HepG2 (cell line): ENCODE data around the gene ZNF683. TPM values are rescaled to one million over a fixed set of nuclear protein-coding genes. Genes with fewer than 3 reads are reported as not detected.

ENCODE experiments used
- ATAC-seq: fragments of 200-7000 bp; cut with Tn5 transposase; 3 replicates; pipeline ENCODE4 v1.9.1; 2020; ENCODE audit warnings: mild to moderate bottlenecking, moderate library complexity
- BruUV-seq: library from RNA; stranded (reverse); fragments of 400-500 nt; replicated peaks from 2 replicates; lab custom pipeline; 2021; lab: Mats Ljungman, UMichigan
- CTCF ChIA-PET: fragments of 300-600 bp; formaldehyde crosslinking; extraction: SDS; loops from one replicate; lab custom pipeline; 2021; ENCODE audit warnings: low total read pairs, inconsistent platforms, low intra/inter-chr PET ratio; lab: Yijun Ruan, JAX
- POLR2A ChIA-PET: fragments of 350-600 bp; sonication (Branson Sonifier 250); formaldehyde crosslinking; loops from one replicate; lab custom pipeline; 2020; ENCODE audit warnings: antibody characterized with exemption, inconsistent platforms; lab: Yijun Ruan, JAX
- DNase-seq: peaks from one replicate; pipeline ENCODE4 v3.0.0-alpha.2; 2015; ENCODE audit warnings: low spot score
- FAIRE-seq: peaks from 3 replicates; lab custom pipeline; 2011; peaks lifted over from hg19 to GRCh38; lab: Jason Lieb, UNC
- H2AFZ ChIP-seq: one replicate; pipeline ENCODE4 v1.6.1; 2011; ENCODE audit warnings: low read length, inconsistent platforms
- H3K27ac ChIP-seq: fragments of 300-600 bp; 3 replicates; pipeline ENCODE4 v1.8.0; 2011; ENCODE audit warnings: mixed run types, mild to moderate bottlenecking, mixed read lengths, low read length, inconsistent platforms; ENCODE audit not compliant: insufficient read depth; ENCODE audit errors: extremely low read length
- H3K27me3 ChIP-seq, 2 experiments: fragments of 200-600 bp in 1 of 2; 2 replicates in 1 of 2; 3 replicates in 1 of 2; pipeline versions ENCODE4 v1.6.0 to v1.8.0; 2011; ENCODE audit warnings: low read length in 2 of 2, mild to moderate bottlenecking in 2 of 2, moderate library complexity in 2 of 2, inconsistent platforms in 1 of 2; ENCODE audit not compliant: insufficient read depth in 2 of 2, control insufficient read depth in 1 of 2
- H3K36me3 ChIP-seq, 2 experiments: fragments of 200-600 bp in 1 of 2; replicated peaks in 1 of 2; 2 replicates in 1 of 2; 3 replicates in 1 of 2; pipeline versions ENCODE4 v1.5.1 to v1.8.0; 2011; ENCODE audit warnings: low read length in 2 of 2, inconsistent platforms in 1 of 2; ENCODE audit not compliant: insufficient read depth in 2 of 2, control insufficient read depth in 1 of 2
- H3K4me1 ChIP-seq: 2 replicates; pipeline ENCODE4 v1.5.1; 2012; ENCODE audit warnings: low read length, inconsistent platforms; ENCODE audit not compliant: insufficient read depth
- H3K4me2 ChIP-seq: 2 replicates; pipeline ENCODE4 v1.6.0; 2011; ENCODE audit warnings: low read depth, low read length, inconsistent platforms
- H3K4me3 ChIP-seq, 3 experiments: fragments of 200-600 bp in 1 of 3; sonication (generic), shearing (Covaris generic) in 1 of 3; replicated peaks in 1 of 3; 2 replicates each; pipeline ENCODE4 v1.5.1; 2011 to 2016; ENCODE audit warnings: low read length in 3 of 3, inconsistent platforms in 2 of 3, low read depth in 2 of 3, mild to moderate bottlenecking in 2 of 3, control low read depth in 1 of 3, mixed read lengths in 1 of 3; ENCODE audit not compliant: insufficient read depth in 1 of 3
- H3K79me2 ChIP-seq: one replicate; pipeline ENCODE4 v1.6.1; 2011; ENCODE audit warnings: low read length, inconsistent platforms; ENCODE audit not compliant: insufficient read depth
- H3K9ac ChIP-seq: 2 replicates; pipeline ENCODE4 v1.6.0; 2011; ENCODE audit warnings: mild to moderate bottlenecking, low read depth, low read length, inconsistent platforms; ENCODE audit not compliant: insufficient read depth
- H3K9me3 ChIP-seq: 2 replicates; pipeline ENCODE4 v1.5.1; 2012; ENCODE audit warnings: mild to moderate bottlenecking, low read length
- H4K20me1 ChIP-seq: 2 replicates; pipeline ENCODE4 v1.6.0; 2011; ENCODE audit warnings: inconsistent platforms, mild to moderate bottlenecking, low read length, moderate library complexity; ENCODE audit not compliant: insufficient read depth
- GATAD2A ChIP-seq: IDR thresholded peaks from 2 replicates; pipeline ENCODE4 v1.6.1; 2016
- GLMP ChIP-seq: sonication (generic); formaldehyde crosslinking; IDR thresholded peaks from 2 replicates; pipeline ENCODE4 v1.9.0; 2021; ENCODE audit warnings: missing genetic modification reagents, mild to moderate bottlenecking, borderline replicate concordance
- MAZ ChIP-seq, 2 experiments: sonication (generic) in 1 of 2; formaldehyde crosslinking in 1 of 2; IDR thresholded peaks; 2 replicates each; pipeline versions ENCODE4 v1.5.0 to v1.6.1; 2012 to 2020; ENCODE audit warnings: low read depth in 2 of 2, mild to moderate bottlenecking in 2 of 2, borderline replicate concordance in 1 of 2, improper control_type of control experiment in 1 of 2, low read length in 1 of 2, missing genetic modification reagents in 1 of 2, moderate library complexity in 1 of 2
- PCBP1 ChIP-seq: fragments of 200-400 bp; formaldehyde crosslinking; IDR thresholded peaks from 2 replicates; pipeline ENCODE4 v1.6.1; 2017; ENCODE audit warnings: mild to moderate bottlenecking, low read depth, low read length, borderline replicate concordance
- SP5 ChIP-seq: IDR thresholded peaks from 2 replicates; pipeline ENCODE4 v1.6.1; 2016; ENCODE audit warnings: low read depth, borderline replicate concordance
- TEAD3 ChIP-seq: optimal IDR thresholded peaks from 2 replicates; pipeline ENCODE3; 2016; ENCODE audit warnings: borderline replicate concordance
- ZFP36L1 ChIP-seq: sonication (generic); formaldehyde crosslinking; IDR thresholded peaks from 2 replicates; pipeline ENCODE4 v1.8.0; 2022; ENCODE audit warnings: mild to moderate bottlenecking, missing genetic modification reagents, moderate library complexity
- ZFP91 ChIP-seq: sonication (generic); formaldehyde crosslinking; IDR thresholded peaks from 2 replicates; pipeline ENCODE4 v1.9.0; 2022; ENCODE audit warnings: missing genetic modification reagents, mild to moderate bottlenecking, borderline replicate concordance
- ZKSCAN8 ChIP-seq: IDR thresholded peaks from 2 replicates; pipeline ENCODE4 v1.6.1; 2016; ENCODE audit warnings: borderline replicate concordance, missing genetic modification reagents, missing compliant biosample characterization
- ZNF12 ChIP-seq: sonication (generic); formaldehyde crosslinking; IDR thresholded peaks from 2 replicates; pipeline ENCODE4 v1.5.0; 2020; ENCODE audit warnings: missing genetic modification reagents
- ZNF138 ChIP-seq: sonication (generic); formaldehyde crosslinking; IDR thresholded peaks from 2 replicates; pipeline ENCODE4 v1.5.0; 2020; ENCODE audit warnings: mild to moderate bottlenecking, low read depth, missing genetic modification reagents
- ZNF281 ChIP-seq: sonication (generic); formaldehyde crosslinking; IDR thresholded peaks from 2 replicates; pipeline ENCODE4 v1.4.0; 2020; ENCODE audit warnings: missing genetic modification reagents, borderline replicate concordance
- ZNF678 ChIP-seq: sonication (generic); formaldehyde crosslinking; IDR thresholded peaks from 2 replicates; pipeline ENCODE4 v1.4.0; 2020; ENCODE audit warnings: mild to moderate bottlenecking, missing genetic modification reagents
- WGBS: methylation state at CpG from one replicate; pipeline ENCODE4 v1.1.6; 2017; ENCODE audit warnings: low lambda C conversion rate; 5-methylcytosine and 5-hydroxymethylcytosine counted together
- in situ Hi-C: cut with HindIII; loops from 2 replicates; pipeline ENCODE4 v1.10.0; 2017; ENCODE audit warnings: low pct_unique_long_range_greater_than_20kb; ENCODE audit not compliant: extremely low pct_ligation_motif_present
- intact Hi-C: fragments of 100-400 bp; cut with micrococcal nuclease; formaldehyde crosslinking; loops from one replicate; pipeline ENCODE4 v1.10.0; 2022; ENCODE audit not compliant: unreplicated experiment
- polyA plus RNA-seq, 8 experiments: library from polyadenylated mRNA; depleted of rRNA in 3 of 8; stranded (reverse) in 7 of 8; unstranded in 1 of 8; fragments of >200 nt; fragmentation: Illumina TruSeq in 4 of 8; extraction: Trizol in 4 of 8; gene quantifications; 2 replicates each; pipeline versions ENCODE4 v1.2.1 to v1.2.3, GENCODE V29; 2011 to 2016; ENCODE audit warnings: low read depth in 4 of 8, missing spikeins in 1 of 8, mixed read lengths in 1 of 8; ENCODE audit not compliant: insufficient read depth in 1 of 8
- total RNA-seq, 5 experiments: library from RNA; depleted of rRNA; stranded (reverse); fragments of >200 nt; fragmentation: Illumina TruSeq; extraction: Trizol; gene quantifications; 2 replicates each; pipeline ENCODE4 v1.2.3, GENCODE V29; 2016; ENCODE audit warnings: low read depth in 1 of 5

The ZNF683 gene
- total and polyA plus RNA-seq, 2 of the 13 experiments (the other 11 are each of a cell fraction or from before 2014, with no cell fraction given) = not detected

GRCh38 chr1:26409191-26409807, 36.7 kb upstream of the ZNF683 start (continued):
- TF ChIP-seq PCBP1 (no peak), ZNF281 (peak; percentile 64; the same call in 1 of the 2 replicates), ZNF138 (CRISPR knock-in tag) (no peak), ZFP91 (CRISPR knock-in tag) (peak; percentile 98)

GRCh38 chr1:26408604-26409003, 36.1 kb upstream of the ZNF683 start:
- H3K9ac ChIP-seq = no peak overlapping the region
- no peaks in the 10 kb centered on the region for H3K79me2 ChIP-seq
- no peak overlapping the region for H3K4me3 ChIP-seq
- peaks cover 17% of the 10 kb centered on the region for H3K4me1 ChIP-seq
- H2AFZ ChIP-seq = no peak overlapping the region
- H3K27ac ChIP-seq = no peak overlapping the region
- FAIRE-seq (peak; percentile 66), ATAC-seq (peak; percentile 78), DNase-seq (peak; percentile 46)
- no TSS peak for BruUV-seq
- H3K36me3 ChIP-seq = no peaks in the 10 kb centered on the region
- no peaks in the 10 kb centered on the region for H4K20me1 ChIP-seq
- H3K9me3 ChIP-seq = no peaks in the 10 kb centered on the region
- H3K4me2 ChIP-seq = no peak overlapping the region
- H3K27me3 ChIP-seq = peaks cover 7 to 32% of the 10 kb centered on the region in 2 experiments; a peak in 4 of 5 replicates
- CTCF ChIA-PET = no interaction called here
- WGBS = 2% methylated on average over 12 of the region's 12 CpGs
- intact Hi-C loops (no loop called here), in situ Hi-C loops (no loop called here)
- POLR2A ChIA-PET = interaction anchor here (0.7 kb wide), 1 partner anchor 89 kb away, joined by 3 read pairs; no protein-coding TSS in a partner anchor
- TF ChIP-seq ZNF12 (CRISPR knock-in tag) (peak; percentile 99), GLMP (peak; percentile 99), ZFP36L1 (CRISPR knock-in tag) (peak; percentile 100), ZKSCAN8 (CRISPR knock-in tag) (peak; percentile 99), GATAD2A (CRISPR knock-in tag) (peak; percentile 98), SP5 (CRISPR knock-in tag) (peak; percentile 92), ZNF678 (CRISPR knock-in tag) (peak; percentile 100), TEAD3 (CRISPR knock-in tag) (peak; percentile 96), MAZ (IDR thresholded peaks at IDR 0.05; ENCODE audit: borderline replicate concordance, low read depth, low read length) (no peak), MAZ (CRISPR knock-in tag; IDR thresholded peaks at IDR 0.05; ENCODE audit: low read depth) (peak; percentile 100)
